MM.1S (cell line): ENCODE measurements around the gene AP1B1.

Experiments
- DNase-seq: peaks from one replicate; pipeline ENCODE4 v3.0.0-alpha.2; 2015
- H2AFZ ChIP-seq: fragments of 300-600 bp; sonication (generic); 2 replicates; pipeline ENCODE4 v1.6.0; 2016; ENCODE audit warnings: antibody characterized with exemption, low read length
- H3F3A ChIP-seq: fragments of 300-600 bp; sonication (generic); 2 replicates; pipeline ENCODE4 v1.6.1; 2016; ENCODE audit warnings: mild to moderate bottlenecking, antibody characterized with exemption, low read length, moderate library complexity, mixed read lengths; ENCODE audit not compliant: insufficient read depth
- H3K27ac ChIP-seq: fragments of 300-600 bp; sonication (generic); 2 replicates; pipeline ENCODE4 v1.5.1; 2016; ENCODE audit warnings: mild to moderate bottlenecking, low read length
- H3K27me3 ChIP-seq: fragments of 300-600 bp; sonication (generic); replicated peaks from 2 replicates; pipeline ENCODE4 v1.6.0; 2016; ENCODE audit warnings: low read length; ENCODE audit not compliant: insufficient read depth
- H3K36me3 ChIP-seq: fragments of 300-600 bp; sonication (generic); replicated peaks from 2 replicates; pipeline ENCODE4 v1.6.1; 2016; ENCODE audit warnings: mild to moderate bottlenecking, low read length, mixed read lengths; ENCODE audit not compliant: insufficient read depth
- H3K4me1 ChIP-seq: fragments of 300-600 bp; sonication (generic); 2 replicates; pipeline ENCODE4 v1.6.1; 2016; ENCODE audit warnings: low read length, mixed read lengths
- H3K4me2 ChIP-seq: fragments of 300-600 bp; sonication (generic); 2 replicates; pipeline ENCODE4 v1.6.0; 2016; ENCODE audit warnings: low read depth, low read length
- H3K4me3 ChIP-seq: fragments of 300-600 bp; sonication (generic); 2 replicates; pipeline ENCODE4 v1.5.1; 2016; ENCODE audit warnings: low read length, mixed read lengths
- H3K79me2 ChIP-seq: fragments of 300-600 bp; sonication (generic); 2 replicates; pipeline ENCODE4 v1.6.1; 2016; ENCODE audit warnings: mixed run types, low read length, mixed read lengths
- H3K9ac ChIP-seq: fragments of 300-600 bp; sonication (generic); 2 replicates; pipeline ENCODE4 v1.6.1; 2016; ENCODE audit warnings: low read length, mixed read lengths
- H3K9me2 ChIP-seq: fragments of 300-600 bp; sonication (generic); replicated peaks from 2 replicates; pipeline ENCODE4 v1.6.1; 2016; ENCODE audit warnings: mild to moderate bottlenecking, low read length, mixed read lengths; ENCODE audit not compliant: insufficient read depth
- H3K9me3 ChIP-seq: fragments of 300-600 bp; sonication (generic); replicated peaks from 2 replicates; pipeline ENCODE4 v1.6.1; 2016; ENCODE audit warnings: mild to moderate bottlenecking, low read length, mixed read lengths; ENCODE audit not compliant: insufficient read depth
- H4K20me1 ChIP-seq: fragments of 300-600 bp; sonication (generic); 2 replicates; pipeline ENCODE4 v1.6.1; 2016; ENCODE audit warnings: mild to moderate bottlenecking, low read length, moderate library complexity, mixed read lengths; ENCODE audit not compliant: insufficient read depth
- CTCF ChIP-seq: fragments of 300-600 bp; sonication (generic); IDR thresholded peaks from 2 replicates; pipeline ENCODE4 v1.5.1; 2016; ENCODE audit warnings: antibody characterized with exemption, low read length, mixed read lengths
- EZH2 ChIP-seq: fragments of 300-600 bp; sonication (generic); optimal IDR thresholded peaks from 2 replicates; pipeline ENCODE3; 2017; ENCODE audit warnings: low read depth, mild to moderate bottlenecking, antibody characterized with exemption, low read length, mixed read lengths
- EZH2phosphoT487 ChIP-seq: fragments of 300-600 bp; sonication (generic); IDR thresholded peaks from 2 replicates; pipeline ENCODE4 v1.6.1; 2018; ENCODE audit warnings: antibody characterized with exemption, low read length

AP1B1 gene

GRCh38 chr22:29300467-29300806 is 87.9 kb downstream of the AP1B1 start:
- H3K4me1 ChIP-seq: no peaks in the 10 kb centered on the region
- H3K27ac ChIP-seq: no peak overlapping the region
- no peak overlapping the region for H2AFZ ChIP-seq
- no peaks in the 10 kb centered on the region for H3K27me3 ChIP-seq
- no peaks in the 10 kb centered on the region; the same call in 1 of the 2 replicates for H3K79me2 ChIP-seq
- no peak for DNase-seq
- H3K9me2 ChIP-seq: no peaks in the 10 kb centered on the region
- no peak overlapping the region for H3K4me2 ChIP-seq
- H3K36me3 ChIP-seq: peaks cover 37% of the 10 kb centered on the region
- H3K9me3 ChIP-seq: no peaks in the 10 kb centered on the region
- H3K9ac ChIP-seq: no peak overlapping the region
- no peak overlapping the region for H3K4me3 ChIP-seq
- peaks cover 54% of the 10 kb centered on the region for H3F3A ChIP-seq
- TF ChIP-seq CTCF: no peak
- TF ChIP-seq EZH2: no peak
- TF ChIP-seq EZH2phosphoT487: no peak
- H4K20me1 ChIP-seq: peaks cover 10% of the 10 kb centered on the region; the same call in 1 of the 2 replicates

- peaks cover 60% of the 10 kb centered on the region for H3F3A ChIP-seq
- no peaks in the 10 kb centered on the region; the same call in 1 of the 2 replicates for H3K79me2 ChIP-seq
- no peak overlapping the region for H3K4me3 ChIP-seq
- no peak overlapping the region for H3K9ac ChIP-seq
- no peaks in the 10 kb centered on the region for H3K9me2 ChIP-seq
- H3K36me3 ChIP-seq: peaks cover 43% of the 10 kb centered on the region
- no peaks in the 10 kb centered on the region for H3K4me1 ChIP-seq
- no peak for DNase-seq
- no peak for TF ChIP-seq CTCF
- no peak for TF ChIP-seq EZH2phosphoT487
- TF ChIP-seq EZH2: no peak
- H2AFZ ChIP-seq: no peak overlapping the region
- no peaks in the 10 kb centered on the region for H3K27me3 ChIP-seq
- peaks cover 10% of the 10 kb centered on the region; the same call in 1 of the 2 replicates for H4K20me1 ChIP-seq
- no peaks in the 10 kb centered on the region for H3K9me3 ChIP-seq
- no peak overlapping the region for H3K27ac ChIP-seq
- no peak overlapping the region for H3K4me2 ChIP-seq
These were observed 89.1 kb downstream of the AP1B1 start for GRCh38 chr22:29299136-29299900.

- no peaks in the 10 kb centered on the region for H3K4me1 ChIP-seq
- TF ChIP-seq EZH2: no peak
- TF ChIP-seq CTCF: no peak
- no peak for TF ChIP-seq EZH2phosphoT487
- H3K36me3 ChIP-seq: peaks cover 48% of the 10 kb centered on the region
- no peak overlapping the region for H3K9ac ChIP-seq
- no peaks in the 10 kb centered on the region for H3K27me3 ChIP-seq
- no peaks in the 10 kb centered on the region for H3K9me2 ChIP-seq
- no peak overlapping the region for H3K4me3 ChIP-seq
- H3K27ac ChIP-seq: no peak overlapping the region
- DNase-seq: no peak
- H3F3A ChIP-seq: peaks cover 60% of the 10 kb centered on the region
- peaks cover 4% of the 10 kb centered on the region for H3K79me2 ChIP-seq
- peaks cover 10% of the 10 kb centered on the region; the same call in 1 of the 2 replicates for H4K20me1 ChIP-seq
- H2AFZ ChIP-seq: no peak overlapping the region
- H3K4me2 ChIP-seq: no peak overlapping the region
- H3K9me3 ChIP-seq: no peaks in the 10 kb centered on the region
These were observed 89.7 kb downstream of the AP1B1 start for GRCh38 chr22:29298641-29299040.
